ENCODE data around the gene LMCD1.

LMCD1 gene

DNA sequence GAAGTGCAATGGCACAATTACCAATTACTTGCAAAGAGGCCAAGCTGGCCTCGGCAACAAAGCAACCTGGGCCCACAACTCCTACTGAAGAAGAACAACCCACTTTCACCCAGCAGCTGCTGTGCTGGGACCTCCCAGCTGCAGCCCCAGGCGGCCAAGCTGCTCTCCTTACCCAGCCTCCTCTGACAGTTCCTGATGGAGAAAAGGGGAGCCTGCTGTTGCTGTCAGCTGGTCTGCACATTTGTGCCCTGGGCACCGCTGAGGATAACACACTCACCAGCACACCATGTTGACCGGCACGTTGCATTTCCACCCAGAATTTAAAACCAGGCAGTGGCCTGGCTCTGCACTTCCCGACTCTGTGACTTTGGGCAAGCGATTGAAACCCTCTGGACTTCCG lies 109.3 kb downstream of the LMCD1 start:
- Histone ChIP-seq H4K20me1 (ENCODE audit: low read depth, low read length) (no peaks in the 10 kb centered on the region), H3K4me3 (ENCODE audit: insufficient read depth, low read length, poor library complexity, severe bottlenecking) (no peak overlapping the region), H3K27me3 (ENCODE audit: low read length) (no peaks in the 10 kb centered on the region), H3F3A (ENCODE audit: insufficient read depth) (no peaks in the 10 kb centered on the region), H2AFZ (ENCODE audit: low read depth, low read length, severe bottlenecking) (no peak overlapping the region), H3K4me2 (ENCODE audit: low read depth, low read length, poor library complexity, severe bottlenecking) (no peak overlapping the region), H3K27ac (ENCODE audit: low read depth, low read length) (no peak overlapping the region), H3K36me3 (ENCODE audit: low read length) (no peaks in the 10 kb centered on the region), H3K9me3 (ENCODE audit: insufficient read depth, low read length) (no peaks in the 10 kb centered on the region), H3K9ac (ENCODE audit: low read length) (no peak overlapping the region), H3K9me2 (replicated peaks; ENCODE audit: insufficient read depth, low read length) (no peaks in the 10 kb centered on the region), H3K79me2 (ENCODE audit: insufficient read depth, low read length) (no peaks in the 10 kb centered on the region)
- TF ChIP-seq EZH2phosphoT487 (conservative IDR thresholded peaks at IDR 0.05; ENCODE audit: low read length): no peak
- TF ChIP-seq, protein P1, sequence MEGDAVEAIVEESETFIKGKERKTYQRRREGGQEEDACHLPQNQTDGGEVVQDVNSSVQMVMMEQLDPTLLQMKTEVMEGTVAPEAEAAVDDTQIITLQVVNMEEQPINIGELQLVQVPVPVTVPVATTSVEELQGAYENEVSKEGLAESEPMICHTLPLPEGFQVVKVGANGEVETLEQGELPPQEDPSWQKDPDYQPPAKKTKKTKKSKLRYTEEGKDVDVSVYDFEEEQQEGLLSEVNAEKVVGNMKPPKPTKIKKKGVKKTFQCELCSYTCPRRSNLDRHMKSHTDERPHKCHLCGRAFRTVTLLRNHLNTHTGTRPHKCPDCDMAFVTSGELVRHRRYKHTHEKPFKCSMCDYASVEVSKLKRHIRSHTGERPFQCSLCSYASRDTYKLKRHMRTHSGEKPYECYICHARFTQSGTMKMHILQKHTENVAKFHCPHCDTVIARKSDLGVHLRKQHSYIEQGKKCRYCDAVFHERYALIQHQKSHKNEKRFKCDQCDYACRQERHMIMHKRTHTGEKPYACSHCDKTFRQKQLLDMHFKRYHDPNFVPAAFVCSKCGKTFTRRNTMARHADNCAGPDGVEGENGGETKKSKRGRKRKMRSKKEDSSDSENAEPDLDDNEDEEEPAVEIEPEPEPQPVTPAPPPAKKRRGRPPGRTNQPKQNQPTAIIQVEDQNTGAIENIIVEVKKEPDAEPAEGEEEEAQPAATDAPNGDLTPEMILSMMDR (IDR thresholded peaks at IDR 0.05; ENCODE audit: insufficient read depth, low read length, poor library complexity, severe bottlenecking): no peak

DNA sequence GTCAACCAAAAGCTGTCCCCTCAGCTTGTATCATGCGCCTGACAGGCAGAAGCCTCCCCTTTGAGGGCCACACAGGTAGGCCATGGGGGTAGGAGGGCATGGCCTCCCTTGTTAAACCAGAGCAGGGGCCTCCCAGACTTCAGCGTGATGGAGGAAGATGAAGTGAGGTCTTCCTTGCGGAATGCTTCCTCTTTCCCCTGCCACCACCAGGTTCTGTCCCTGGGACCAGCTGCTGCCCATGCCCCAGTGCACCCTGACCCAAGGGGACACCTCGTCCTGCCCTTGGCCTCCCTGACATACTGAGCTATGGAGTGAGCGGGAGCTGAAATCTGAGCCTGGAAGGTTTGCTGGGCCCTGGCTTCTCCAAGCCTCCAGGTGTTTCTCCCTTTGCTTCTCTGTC lies 116.3 kb downstream of the LMCD1 start:
- H3K4me2 ChIP-seq (ENCODE audit: low read depth, low read length, poor library complexity, severe bottlenecking): no peak overlapping the region
- TF ChIP-seq, protein P1 (IDR thresholded peaks at IDR 0.05; ENCODE audit: insufficient read depth, low read length, poor library complexity, severe bottlenecking): no peak
- no peak for TF ChIP-seq EZH2phosphoT487 (conservative IDR thresholded peaks at IDR 0.05; ENCODE audit: low read length)
- H3K9me3 ChIP-seq (ENCODE audit: insufficient read depth, low read length): no peaks in the 10 kb centered on the region
- no peak overlapping the region for H2AFZ ChIP-seq (ENCODE audit: low read depth, low read length, severe bottlenecking)
- H4K20me1 ChIP-seq (ENCODE audit: low read depth, low read length): no peaks in the 10 kb centered on the region
- H3K9ac ChIP-seq (ENCODE audit: low read length): no peak overlapping the region
- no peaks in the 10 kb centered on the region for H3F3A ChIP-seq (ENCODE audit: insufficient read depth)
- no peaks in the 10 kb centered on the region for H3K27me3 ChIP-seq (ENCODE audit: low read length)
- H3K27ac ChIP-seq (ENCODE audit: low read depth, low read length): no peak overlapping the region
- no peaks in the 10 kb centered on the region for H3K79me2 ChIP-seq (ENCODE audit: insufficient read depth, low read length)
- no peaks in the 10 kb centered on the region for H3K36me3 ChIP-seq (ENCODE audit: low read length)
- no peaks in the 10 kb centered on the region for H3K9me2 ChIP-seq (replicated peaks; ENCODE audit: insufficient read depth, low read length)
- H3K4me3 ChIP-seq (ENCODE audit: insufficient read depth, low read length, poor library complexity, severe bottlenecking): no peak overlapping the region

GRCh38 chr3:8618950-8619349 lies 117.3 kb downstream of the LMCD1 start:
- no peak overlapping the region for H3K4me2 ChIP-seq (ENCODE audit: low read depth, low read length, poor library complexity, severe bottlenecking)
- H3K79me2 ChIP-seq (ENCODE audit: insufficient read depth, low read length): no peaks in the 10 kb centered on the region
- H4K20me1 ChIP-seq (ENCODE audit: low read depth, low read length): no peaks in the 10 kb centered on the region
- no peak overlapping the region for H2AFZ ChIP-seq (ENCODE audit: low read depth, low read length, severe bottlenecking)
- H3K36me3 ChIP-seq (ENCODE audit: low read length): no peaks in the 10 kb centered on the region
- H3K4me3 ChIP-seq (ENCODE audit: insufficient read depth, low read length, poor library complexity, severe bottlenecking): no peak overlapping the region
- no peak for TF ChIP-seq EZH2phosphoT487 (conservative IDR thresholded peaks at IDR 0.05; ENCODE audit: low read length)
- TF ChIP-seq, protein P1 (IDR thresholded peaks at IDR 0.05; ENCODE audit: insufficient read depth, low read length, poor library complexity, severe bottlenecking): no peak
- H3F3A ChIP-seq (ENCODE audit: insufficient read depth): no peaks in the 10 kb centered on the region
- H3K27me3 ChIP-seq (ENCODE audit: low read length): no peaks in the 10 kb centered on the region
- H3K9me2 ChIP-seq (replicated peaks; ENCODE audit: insufficient read depth, low read length): no peaks in the 10 kb centered on the region
- H3K9me3 ChIP-seq (ENCODE audit: insufficient read depth, low read length): no peaks in the 10 kb centered on the region
- H3K9ac ChIP-seq (ENCODE audit: low read length): no peak overlapping the region
- no peak overlapping the region for H3K27ac ChIP-seq (ENCODE audit: low read depth, low read length)
